ENCODE measurements around the gene PTBP1. TPM values are rescaled to one million over a fixed set of nuclear protein-coding genes. Genes with fewer than 3 reads are reported as not detected.

PTBP1 gene
- total RNA-seq, 1 experiment from 2014 or later: 712 TPM

- Histone ChIP-seq H3K18ac (ENCODE audit: insufficient read length, low read depth, low read length) (no peak overlapping the region), H2BK5ac (ENCODE audit: insufficient read length, low read length) (no peak overlapping the region), H4K91ac (ENCODE audit: insufficient read length, low read depth, low read length) (no peak overlapping the region), H2AFZ (ENCODE audit: low read length) (no peak overlapping the region), H3K27me3 (ENCODE audit: insufficient read depth, low read length) (no peaks in the 10 kb centered on the region), H3K56ac (ENCODE audit: insufficient read length, low read depth, low read length) (no peak overlapping the region), H3K4ac (ENCODE audit: low read depth, low read length) (no peak overlapping the region), H2AK5ac (ENCODE audit: insufficient read length, low read length) (no peak overlapping the region), H3T11ph (ENCODE audit: low read length) (no peak overlapping the region), H3K14ac (ENCODE audit: insufficient read depth, low read length) (no peak overlapping the region), H4K8ac (replicated peaks; ENCODE audit: insufficient read length, low read depth, low read length) (no peak overlapping the region), H4K5ac (ENCODE audit: insufficient read length, low read depth, low read length) (no peak overlapping the region), H3K4me1 (ENCODE audit: insufficient read depth, low read length) (no peaks in the 10 kb centered on the region), H3K23ac (ENCODE audit: insufficient read length, low read depth, low read length) (no peak overlapping the region), H2BK12ac (ENCODE audit: insufficient read length, low read depth, low read length) (no peak overlapping the region), H3K79me1 (ENCODE audit: insufficient read depth, low read depth, low read length, poor library complexity, severe bottlenecking) (no peaks in the 10 kb centered on the region), H2BK120ac (ENCODE audit: low read depth, low read length, poor library complexity, severe bottlenecking) (no peak overlapping the region), H2BK15ac (ENCODE audit: low read depth, low read length) (no peak overlapping the region), H3K9me3 (ENCODE audit: control insufficient read depth, low read depth, low read length) (no peaks in the 10 kb centered on the region), H3K23me2 (ENCODE audit: insufficient read length, low read depth, low read length, poor library complexity, severe bottlenecking) (no peaks in the 10 kb centered on the region), H4K20me1 (ENCODE audit: control insufficient read depth, insufficient read depth, insufficient read length) (no peaks in the 10 kb centered on the region), H3K4me2 (ENCODE audit: insufficient read depth, insufficient read length, low read length) (no peak overlapping the region), H2BK20ac (ENCODE audit: low read depth, low read length, poor library complexity, severe bottlenecking) (no peak overlapping the region), H3K9ac (ENCODE audit: extremely low read depth, insufficient read length, low read length) (no peak overlapping the region), H3K79me2 (ENCODE audit: insufficient read depth, low read length) (no peaks in the 10 kb centered on the region), H3K27ac (ENCODE audit: insufficient read length, low read depth, low read length) (no peak overlapping the region)
- H3K27me3 Mint-ChIP-seq (ENCODE audit: low read depth): peaks cover 3% of the 10 kb centered on the region; the same call in 1 of the 2 replicates
- H3K36me3 Mint-ChIP-seq (ENCODE audit: insufficient read depth in 1 of 3, low read depth in 3 of 3): peaks cover 31 to 58% (median 58%) of the 10 kb centered on the region in 3 experiments
- TF ChIP-seq CTCF (conservative IDR thresholded peaks at IDR 0.05): no peak
- no CpG with 5 or more reads among the region's 87 CpGs for WGBS (ENCODE audit: extremely low coverage, insufficient read length, low lambda C conversion rate)
- H3K9me3 Mint-ChIP-seq: no peaks in the 10 kb centered on the region; a peak in 1 of 5 replicates
- H3K4me1 Mint-ChIP-seq: 0 out of 4 replicates have a peak, but pooled peaks cover 0 to 3% of the 10 kb centered on the region in 2 experiments
- H3K4me3 Mint-ChIP-seq: no peak overlapping the region
- DNase-seq: no peak
- H3K27ac Mint-ChIP-seq: no peak overlapping the region
Measured at GRCh38 chr19:813219-814151, 16.2 kb downstream of the PTBP1 start.

Measured in H9 (cell line).